ENCODE data around the gene SEC61B.

Gene SEC61B

GRCh38 chr9:99238331-99238730, 16.2 kb downstream of the SEC61B start:
- no peak for DNase-seq

DNA sequence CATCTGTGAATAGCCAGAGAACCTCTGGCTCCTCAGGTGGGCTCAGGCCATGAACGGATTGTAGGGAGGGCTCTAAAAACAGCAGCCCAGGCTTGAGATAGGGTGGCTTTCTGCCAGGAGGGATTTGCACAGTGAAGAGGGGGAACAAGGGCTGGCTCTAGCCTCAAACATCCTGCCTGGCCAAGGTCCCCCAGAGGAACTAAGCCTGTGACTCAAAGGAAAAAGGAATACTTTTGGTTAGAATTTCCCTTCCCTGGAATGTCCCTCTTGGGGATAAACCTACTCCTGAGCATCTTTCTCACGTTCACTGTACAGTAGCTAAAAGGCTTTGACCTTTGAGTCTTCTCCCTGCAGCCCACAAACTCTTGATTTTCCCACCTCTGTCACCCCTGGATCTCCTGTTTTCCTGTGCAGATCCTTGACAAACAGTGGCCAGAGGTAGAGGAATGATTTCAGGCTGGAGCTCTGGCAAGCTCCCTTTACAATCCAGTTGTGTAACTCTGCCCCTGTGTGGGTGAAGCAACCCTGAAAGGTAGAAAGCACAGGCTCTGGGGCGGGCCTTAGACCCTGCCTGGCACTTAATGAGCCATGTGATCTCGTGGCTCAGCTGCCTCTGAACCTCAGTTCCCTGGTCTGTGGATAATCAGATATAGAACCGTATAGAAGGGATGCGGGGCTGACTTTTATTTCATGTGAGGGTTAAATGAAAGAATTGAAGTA, 17.4 kb downstream of the SEC61B start:
- DNase-seq = no peak

GRCh38 chr9:99241106-99241505, 19.0 kb downstream of the SEC61B start:
- no peak for DNase-seq

DNA sequence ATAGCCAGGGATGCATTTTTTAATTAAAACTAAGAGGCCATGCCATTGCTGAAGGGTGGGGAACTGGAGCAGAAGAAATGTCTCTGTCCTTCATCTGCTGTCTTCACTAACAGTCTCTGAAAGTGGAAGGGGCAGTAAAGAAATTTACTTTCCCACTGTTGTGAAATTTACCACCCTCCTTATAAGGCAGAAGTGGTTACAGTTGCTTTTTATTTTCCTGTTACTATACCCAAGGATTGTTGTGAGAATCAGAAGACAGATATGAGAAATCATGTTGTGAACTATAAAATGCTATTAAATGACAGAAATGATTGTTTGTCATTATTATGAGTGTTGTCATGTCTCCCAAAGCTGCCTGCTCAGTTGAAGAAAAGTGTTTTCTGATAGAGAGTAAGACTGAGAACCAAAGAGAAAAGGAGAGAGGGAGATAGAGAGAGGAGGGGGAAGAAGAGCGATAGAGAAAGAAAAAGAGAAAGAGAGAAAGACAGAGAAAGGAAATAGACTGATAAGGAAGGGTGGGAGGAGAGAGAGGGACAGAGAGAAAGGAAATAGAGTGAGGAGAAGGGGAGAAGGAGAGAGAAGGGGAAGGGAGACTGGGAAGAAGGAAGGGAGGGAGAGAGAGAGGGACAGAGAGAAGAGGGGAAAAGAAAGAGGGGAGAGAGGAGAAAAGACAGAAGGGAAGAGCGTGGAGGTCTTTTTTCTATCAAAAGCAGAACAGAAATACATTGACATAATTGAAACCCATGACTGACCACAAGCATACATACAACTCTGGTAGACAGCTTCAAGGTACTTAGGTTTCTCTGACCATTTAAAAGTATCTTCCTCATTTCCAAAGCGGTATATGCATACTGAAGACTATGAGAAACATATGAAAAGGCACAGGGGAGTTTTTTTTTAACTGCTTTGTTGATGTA, 22.5 kb downstream of the SEC61B start:
- DNase-seq = no peak

- no peak for DNase-seq
These were observed 27.5 kb downstream of the SEC61B start for GRCh38 chr9:99249619-99250018.

DNA sequence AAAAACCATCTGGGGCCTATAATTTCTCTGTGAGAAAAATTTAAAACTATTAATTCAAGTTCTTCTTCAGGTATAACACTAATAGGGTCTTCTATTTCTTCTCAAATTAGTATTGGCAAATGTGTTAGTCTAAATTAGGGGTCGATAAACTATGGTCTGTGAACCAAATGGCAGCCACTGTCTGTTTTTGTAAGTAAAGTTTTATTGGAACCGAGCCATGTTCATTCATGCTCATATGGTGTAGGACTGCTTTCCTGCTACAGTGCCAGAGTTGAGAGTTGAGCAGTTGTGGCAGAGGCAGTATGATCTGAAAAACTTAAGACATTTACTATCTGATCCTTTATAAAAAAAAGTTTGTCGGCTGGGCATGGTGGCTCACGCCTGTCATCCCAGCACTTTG, 29.1 kb downstream of the SEC61B start:
- no peak for DNase-seq

- DNase-seq = no peak
These were observed 31.1 kb downstream of the SEC61B start for GRCh38 chr9:99253134-99253533.

DNA sequence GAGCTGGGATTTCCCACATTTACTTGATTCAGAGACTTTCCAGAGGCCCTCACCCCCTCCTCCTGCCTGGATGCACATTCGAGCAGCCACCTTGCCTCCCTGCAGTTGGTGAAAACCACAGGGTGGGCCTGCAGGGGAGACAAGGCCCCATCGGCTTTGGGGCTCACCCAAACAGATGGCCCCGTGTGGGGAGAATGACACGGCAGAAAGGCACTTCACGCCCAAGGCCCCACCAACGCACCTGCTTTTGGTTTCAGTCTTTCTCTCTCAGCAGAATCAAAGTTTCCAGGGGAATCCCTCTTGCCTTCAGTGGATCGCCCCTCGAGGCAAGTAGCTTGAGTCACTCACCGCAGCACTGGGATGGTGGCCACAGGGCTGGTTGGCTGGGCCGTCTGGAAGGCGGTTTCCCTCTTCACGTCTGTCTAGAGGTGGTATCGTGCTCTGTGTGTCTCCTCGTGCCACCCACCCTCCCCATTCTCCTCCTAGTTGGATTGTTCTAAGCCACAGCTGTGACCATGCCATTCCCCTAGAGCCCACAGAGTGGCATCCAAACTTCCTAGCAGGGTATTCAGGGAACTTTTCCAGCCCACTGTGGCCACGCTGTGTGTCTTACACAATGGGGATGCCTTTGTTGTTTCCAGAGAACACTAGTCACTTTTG, 31.8 kb downstream of the SEC61B start:
- peak; percentile 66 for DNase-seq

DNA sequence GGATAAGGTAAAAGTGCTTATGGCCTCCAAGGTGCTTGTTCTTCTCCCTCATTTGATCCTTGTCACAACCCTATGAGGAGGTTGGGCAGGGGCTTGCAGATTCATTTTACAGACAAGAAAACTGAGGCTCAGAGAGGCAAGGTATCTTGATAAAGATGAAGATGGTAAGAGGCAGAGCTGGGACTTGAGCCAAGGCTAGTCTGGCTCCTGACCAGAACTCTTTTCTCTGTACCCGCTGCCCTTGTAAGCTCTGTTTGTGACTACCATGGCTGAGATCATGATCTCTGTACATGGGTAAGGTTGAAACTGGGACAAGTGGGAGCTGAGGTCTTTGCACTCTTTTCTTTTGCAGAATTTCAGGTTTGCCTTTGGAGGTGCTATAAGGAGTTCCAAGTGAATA, 33.6 kb downstream of the SEC61B start:
- no peak for DNase-seq

DNA sequence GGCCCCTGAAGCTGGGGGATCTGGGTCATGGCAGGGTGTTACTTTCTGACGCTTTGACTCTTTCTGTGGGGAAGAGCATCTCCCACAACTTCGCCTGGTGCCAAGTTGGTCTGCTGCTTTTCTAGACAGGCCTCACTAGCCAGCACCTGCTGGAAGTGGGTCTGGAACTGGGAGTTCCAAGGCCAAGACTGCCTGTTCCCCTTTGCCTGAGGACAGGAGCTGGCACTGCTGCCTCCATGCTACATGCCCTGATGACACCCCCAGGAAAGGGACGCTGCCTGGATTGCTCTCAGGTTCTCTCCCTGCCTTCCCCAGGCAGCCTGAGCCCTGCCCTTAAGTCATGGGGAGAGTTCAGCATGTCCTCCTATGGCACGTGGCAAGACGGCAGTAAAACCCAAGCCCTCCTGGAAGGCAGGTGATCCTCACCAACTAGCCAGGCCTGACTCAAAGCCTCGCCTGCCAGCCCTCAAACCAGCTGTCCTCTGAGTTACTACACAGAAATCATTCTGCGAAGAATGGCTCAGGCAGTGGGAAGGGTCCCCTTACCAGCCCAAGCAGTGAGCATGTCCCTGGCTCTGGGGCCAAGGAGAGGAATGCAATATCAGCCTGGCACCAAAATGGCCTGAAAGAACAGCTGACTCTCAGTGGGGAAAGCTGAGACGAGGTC, 35.8 kb downstream of the SEC61B start:
- no peak for DNase-seq

GRCh38 chr9:99259231-99259918, 37.3 kb downstream of the SEC61B start:
- peak; percentile 27 for DNase-seq

DNA sequence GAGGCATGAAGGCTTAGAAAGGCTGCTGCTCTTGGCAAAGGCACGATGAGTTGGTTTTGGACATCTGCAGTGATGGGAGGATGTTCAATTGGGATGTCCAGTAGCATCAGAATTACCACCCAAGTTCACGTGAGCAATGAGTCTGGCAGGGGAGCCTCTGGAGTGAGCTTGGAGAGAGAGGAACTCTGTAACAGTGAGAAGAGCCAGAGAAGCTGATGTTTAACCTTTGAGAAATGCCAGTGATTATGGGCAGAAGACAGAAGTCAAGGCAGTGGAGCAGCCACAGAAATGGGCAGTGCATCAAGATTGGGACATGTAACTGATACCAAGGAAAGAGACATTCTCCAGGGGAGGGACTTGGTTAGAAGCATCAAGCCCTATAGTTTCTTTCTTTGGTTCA, 39.8 kb downstream of the SEC61B start:
- no peak for DNase-seq

DNA sequence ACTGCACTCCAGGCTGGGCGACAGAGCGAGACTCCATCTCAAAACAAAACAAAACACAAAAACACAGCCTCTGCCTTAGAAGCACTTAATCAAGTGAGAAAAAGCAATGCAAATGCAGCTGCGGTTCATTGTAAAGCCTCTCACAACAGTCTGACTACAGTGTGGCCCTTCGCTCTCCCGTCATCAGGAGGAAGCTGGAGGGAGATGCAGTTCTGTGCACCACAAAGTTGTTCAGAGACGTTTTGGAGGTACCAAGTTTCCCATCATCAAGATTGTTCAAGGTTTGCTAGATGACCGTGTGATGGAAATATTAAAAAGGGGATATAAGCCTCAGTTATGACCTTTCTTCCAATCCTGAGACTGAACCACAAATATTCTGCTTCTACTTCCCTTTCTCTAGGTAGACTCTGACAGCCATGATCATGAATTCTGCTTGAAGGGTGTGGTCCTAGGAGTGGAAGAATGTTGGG, 40.9 kb downstream of the SEC61B start:
- DNase-seq = no peak

- no peak for DNase-seq
These were observed 42.1 kb downstream of the SEC61B start for GRCh38 chr9:99264070-99264680.

DNA sequence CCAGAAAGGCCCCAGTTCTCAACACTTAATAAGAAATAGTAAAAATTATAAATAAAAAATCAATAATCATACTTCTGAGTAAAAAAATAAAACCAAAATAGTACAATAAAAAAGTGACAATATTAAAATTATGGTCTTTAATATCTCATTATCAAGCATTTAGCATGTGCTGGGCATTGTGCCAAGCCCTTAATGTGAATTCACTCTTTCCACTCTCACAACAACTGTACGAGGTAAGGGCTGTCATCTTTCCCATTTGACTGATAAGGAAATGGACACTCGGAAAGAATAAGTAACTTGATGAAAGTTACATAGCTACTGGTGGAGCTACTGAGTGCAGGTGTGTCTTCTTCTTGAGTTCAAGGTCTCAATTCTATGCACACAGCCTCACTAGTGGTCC, 43.6 kb downstream of the SEC61B start:
- no peak for DNase-seq

DNA sequence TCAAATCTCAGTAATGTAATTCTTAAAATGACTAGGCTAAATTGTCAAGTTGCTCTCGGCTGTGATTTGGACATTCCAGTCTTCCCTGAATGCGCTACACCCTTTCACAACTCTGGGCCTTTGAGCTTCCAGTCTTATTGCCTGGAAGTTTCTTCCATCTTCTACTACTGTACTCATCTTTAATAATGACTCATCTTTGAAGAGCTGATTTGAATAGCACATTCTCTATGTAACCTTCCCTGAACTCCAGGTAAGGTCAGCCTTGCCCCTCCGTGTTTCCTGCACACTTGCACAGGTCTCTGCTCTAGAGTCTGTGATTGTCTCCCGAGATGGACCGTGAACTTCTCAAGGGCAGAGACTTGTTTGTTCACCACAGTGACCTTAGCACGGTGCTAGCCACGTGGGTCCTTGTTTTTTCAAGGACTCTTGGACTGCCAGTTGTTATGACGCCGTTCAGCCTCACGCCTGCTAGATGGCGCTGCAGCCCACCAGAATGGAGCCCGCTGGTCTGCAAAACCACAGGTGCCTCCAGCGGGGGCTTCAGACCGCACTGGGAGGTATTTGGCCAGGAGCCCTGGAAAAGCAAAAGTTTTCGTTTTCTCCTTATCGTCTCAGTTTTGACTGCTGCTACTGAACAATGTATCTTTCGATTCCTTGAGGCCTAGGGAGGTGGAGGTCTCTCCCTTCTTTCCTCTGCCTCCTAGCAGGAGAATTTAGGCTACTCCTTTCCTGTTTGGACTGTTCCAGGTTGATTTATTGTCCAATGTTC, 44.4 kb downstream of the SEC61B start:
- DNase-seq = peak; percentile 65

- DNase-seq = no peak
These were observed 47.3 kb downstream of the SEC61B start for GRCh38 chr9:99269416-99269815.

DNA sequence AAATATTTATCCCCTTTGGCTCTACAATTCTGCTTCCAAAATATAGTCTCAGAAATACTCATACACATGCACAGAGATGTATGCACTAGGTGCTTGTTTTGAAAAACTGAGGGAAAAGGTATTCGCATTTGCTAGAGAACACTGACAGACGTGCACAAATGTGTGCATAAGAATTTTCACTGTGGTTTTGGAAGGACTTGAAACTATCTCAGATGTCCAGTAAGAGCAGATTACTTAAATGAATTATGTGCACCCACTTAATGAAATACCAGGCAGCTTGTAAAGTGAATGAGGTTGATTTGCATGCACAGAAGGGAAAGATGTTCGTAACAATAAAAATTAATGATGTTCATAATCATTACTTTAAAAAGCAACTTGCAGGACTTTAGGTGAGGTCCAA, 48.4 kb downstream of the SEC61B start:
- no peak for DNase-seq

GRCh38 chr9:99272836-99273235, 50.8 kb downstream of the SEC61B start:
- no peak for DNase-seq

DNA sequence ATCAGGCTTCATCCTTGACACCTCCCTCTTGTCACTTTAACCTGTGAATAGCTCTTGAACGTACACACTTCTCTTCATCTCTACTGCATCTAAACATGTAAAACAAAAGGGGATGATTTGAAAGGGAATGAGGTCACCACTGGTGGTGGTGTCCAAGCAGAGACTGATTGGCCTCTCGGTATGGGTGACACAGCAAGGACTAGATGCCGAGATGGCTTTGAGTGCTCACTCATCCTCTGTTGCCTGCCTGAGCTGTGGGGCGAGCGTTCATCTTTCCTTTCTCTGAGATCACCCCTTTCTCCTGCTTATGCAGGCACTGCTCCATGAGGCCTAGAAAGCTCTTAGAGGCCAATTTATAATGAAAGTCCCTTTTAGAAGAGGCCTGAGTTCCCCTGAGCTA, 51.9 kb downstream of the SEC61B start:
- no peak for DNase-seq

- DNase-seq = no peak
These were observed 52.4 kb downstream of the SEC61B start for GRCh38 chr9:99274495-99274894.
